HepG2 (cell line): ENCODE data around the gene IPO9. TPM values are rescaled to one million over a fixed set of nuclear protein-coding genes. Genes with fewer than 3 reads are reported as not detected.

Experiments used
- ATAC-seq: fragments of 200-7000 bp; cut with Tn5 transposase; 3 replicates; pipeline ENCODE4 v1.9.1; 2020; ENCODE audit warnings: mild to moderate bottlenecking, moderate library complexity
- BruUV-seq: library from RNA; stranded (reverse); fragments of 400-500 nt; replicated peaks from 2 replicates; lab custom pipeline; 2021; lab: Mats Ljungman, UMichigan
- CTCF ChIA-PET: fragments of 300-600 bp; formaldehyde crosslinking; extraction: SDS; loops from one replicate; lab custom pipeline; 2021; ENCODE audit warnings: low total read pairs, inconsistent platforms, low intra/inter-chr PET ratio; lab: Yijun Ruan, JAX
- POLR2A ChIA-PET: fragments of 350-600 bp; sonication (Branson Sonifier 250); formaldehyde crosslinking; loops from one replicate; lab custom pipeline; 2020; ENCODE audit warnings: antibody characterized with exemption, inconsistent platforms; lab: Yijun Ruan, JAX
- DNase-seq: peaks from one replicate; pipeline ENCODE4 v3.0.0-alpha.2; 2015; ENCODE audit warnings: low spot score
- FAIRE-seq: peaks from 3 replicates; lab custom pipeline; 2011; peaks lifted over from hg19 to GRCh38; lab: Jason Lieb, UNC
- H2AFZ ChIP-seq: one replicate; pipeline ENCODE4 v1.6.1; 2011; ENCODE audit warnings: low read length, inconsistent platforms
- H3K27ac ChIP-seq: fragments of 300-600 bp; 3 replicates; pipeline ENCODE4 v1.8.0; 2011; ENCODE audit warnings: mixed run types, mild to moderate bottlenecking, mixed read lengths, low read length, inconsistent platforms; ENCODE audit not compliant: insufficient read depth; ENCODE audit errors: extremely low read length
- H3K27me3 ChIP-seq, 2 experiments: fragments of 200-600 bp in 1 of 2; 2 replicates in 1 of 2; 3 replicates in 1 of 2; pipeline versions ENCODE4 v1.6.0 to v1.8.0; 2011; ENCODE audit warnings: low read length in 2 of 2, mild to moderate bottlenecking in 2 of 2, moderate library complexity in 2 of 2, inconsistent platforms in 1 of 2; ENCODE audit not compliant: insufficient read depth in 2 of 2, control insufficient read depth in 1 of 2
- H3K36me3 ChIP-seq, 2 experiments: fragments of 200-600 bp in 1 of 2; replicated peaks in 1 of 2; 2 replicates in 1 of 2; 3 replicates in 1 of 2; pipeline versions ENCODE4 v1.5.1 to v1.8.0; 2011; ENCODE audit warnings: low read length in 2 of 2, inconsistent platforms in 1 of 2; ENCODE audit not compliant: insufficient read depth in 2 of 2, control insufficient read depth in 1 of 2
- H3K4me1 ChIP-seq: 2 replicates; pipeline ENCODE4 v1.5.1; 2012; ENCODE audit warnings: low read length, inconsistent platforms; ENCODE audit not compliant: insufficient read depth
- H3K4me2 ChIP-seq: 2 replicates; pipeline ENCODE4 v1.6.0; 2011; ENCODE audit warnings: low read depth, low read length, inconsistent platforms
- H3K4me3 ChIP-seq, 3 experiments: fragments of 200-600 bp in 1 of 3; sonication (generic), shearing (Covaris generic) in 1 of 3; replicated peaks in 1 of 3; 2 replicates each; pipeline ENCODE4 v1.5.1; 2011 to 2016; ENCODE audit warnings: low read length in 3 of 3, inconsistent platforms in 2 of 3, low read depth in 2 of 3, mild to moderate bottlenecking in 2 of 3, control low read depth in 1 of 3, mixed read lengths in 1 of 3; ENCODE audit not compliant: insufficient read depth in 1 of 3
- H3K79me2 ChIP-seq: one replicate; pipeline ENCODE4 v1.6.1; 2011; ENCODE audit warnings: low read length, inconsistent platforms; ENCODE audit not compliant: insufficient read depth
- H3K9ac ChIP-seq: 2 replicates; pipeline ENCODE4 v1.6.0; 2011; ENCODE audit warnings: mild to moderate bottlenecking, low read depth, low read length, inconsistent platforms; ENCODE audit not compliant: insufficient read depth
- H3K9me3 ChIP-seq: 2 replicates; pipeline ENCODE4 v1.5.1; 2012; ENCODE audit warnings: mild to moderate bottlenecking, low read length
- H4K20me1 ChIP-seq: 2 replicates; pipeline ENCODE4 v1.6.0; 2011; ENCODE audit warnings: inconsistent platforms, mild to moderate bottlenecking, low read length, moderate library complexity; ENCODE audit not compliant: insufficient read depth
- PBX2 ChIP-seq: IDR thresholded peaks from 2 replicates; pipeline ENCODE4 v1.6.1; 2016; ENCODE audit warnings: control low read depth
- SIX1 ChIP-seq: sonication (generic); formaldehyde crosslinking; IDR thresholded peaks from 2 replicates; pipeline ENCODE4 v1.4.0; 2020; ENCODE audit warnings: missing genetic modification reagents, borderline replicate concordance
- SKIL ChIP-seq: sonication (generic); formaldehyde crosslinking; IDR thresholded peaks from 2 replicates; pipeline ENCODE4 v1.8.0; 2022; ENCODE audit warnings: missing genetic modification reagents, mild to moderate bottlenecking, moderate library complexity, borderline replicate concordance
- STAT6 ChIP-seq: sonication (generic); formaldehyde crosslinking; IDR thresholded peaks from 2 replicates; pipeline ENCODE4 v1.4.0; 2020; ENCODE audit warnings: missing genetic modification reagents, mild to moderate bottlenecking, borderline replicate concordance
- ZNF280D ChIP-seq: sonication (generic); formaldehyde crosslinking; IDR thresholded peaks from 2 replicates; pipeline ENCODE4 v1.5.1; 2020; ENCODE audit warnings: mild to moderate bottlenecking, missing genetic modification reagents
- ZNF432 ChIP-seq: sonication (generic); formaldehyde crosslinking; IDR thresholded peaks from 2 replicates; pipeline ENCODE4 v1.5.0; 2020; ENCODE audit warnings: missing genetic modification reagents, mild to moderate bottlenecking, borderline replicate concordance
- ZNF580 ChIP-seq: IDR thresholded peaks from 2 replicates; pipeline ENCODE4 v1.6.1; 2016; ENCODE audit warnings: low read depth, borderline replicate concordance
- ZNF670 ChIP-seq: sonication (generic); formaldehyde crosslinking; IDR thresholded peaks from 2 replicates; pipeline ENCODE4 v1.8.0; 2022; ENCODE audit warnings: mild to moderate bottlenecking, missing genetic modification reagents, borderline replicate concordance
- ZNF672 ChIP-seq: sonication (generic); formaldehyde crosslinking; IDR thresholded peaks from 2 replicates; pipeline ENCODE4 v1.8.1; 2022; ENCODE audit warnings: missing genetic modification reagents
- ZNF749 ChIP-seq: sonication (generic); formaldehyde crosslinking; IDR thresholded peaks from 2 replicates; pipeline ENCODE4 v1.8.0; 2022; ENCODE audit warnings: mild to moderate bottlenecking, missing genetic modification reagents, moderate library complexity, borderline replicate concordance
- ZNF841 ChIP-seq: sonication (generic); formaldehyde crosslinking; IDR thresholded peaks from 2 replicates; pipeline ENCODE4 v1.8.1; 2023; ENCODE audit warnings: missing genetic modification reagents, borderline replicate concordance
- ZNF850 ChIP-seq: sonication (generic); formaldehyde crosslinking; conservative IDR thresholded peaks from 2 replicates; pipeline ENCODE4 v1.9.0; 2021; ENCODE audit warnings: mild to moderate bottlenecking, missing genetic modification reagents
- WGBS: methylation state at CpG from one replicate; pipeline ENCODE4 v1.1.6; 2017; ENCODE audit warnings: low lambda C conversion rate; 5-methylcytosine and 5-hydroxymethylcytosine counted together
- in situ Hi-C: cut with HindIII; loops from 2 replicates; pipeline ENCODE4 v1.10.0; 2017; ENCODE audit warnings: low pct_unique_long_range_greater_than_20kb; ENCODE audit not compliant: extremely low pct_ligation_motif_present
- intact Hi-C: fragments of 100-400 bp; cut with micrococcal nuclease; formaldehyde crosslinking; loops from one replicate; pipeline ENCODE4 v1.10.0; 2022; ENCODE audit not compliant: unreplicated experiment
- polyA plus RNA-seq, 8 experiments: library from polyadenylated mRNA; depleted of rRNA in 3 of 8; stranded (reverse) in 7 of 8; unstranded in 1 of 8; fragments of >200 nt; fragmentation: Illumina TruSeq in 4 of 8; extraction: Trizol in 4 of 8; gene quantifications; 2 replicates each; pipeline versions ENCODE4 v1.2.1 to v1.2.3, GENCODE V29; 2011 to 2016; ENCODE audit warnings: low read depth in 4 of 8, missing spikeins in 1 of 8, mixed read lengths in 1 of 8; ENCODE audit not compliant: insufficient read depth in 1 of 8
- total RNA-seq, 5 experiments: library from RNA; depleted of rRNA; stranded (reverse); fragments of >200 nt; fragmentation: Illumina TruSeq; extraction: Trizol; gene quantifications; 2 replicates each; pipeline ENCODE4 v1.2.3, GENCODE V29; 2016; ENCODE audit warnings: low read depth in 1 of 5

IPO9 gene
- total and polyA plus RNA-seq, 2 of the 13 experiments (the other 11 are each of a cell fraction or from before 2014, with no cell fraction given) = 31.0 to 34.8 TPM

GRCh38 chr1:201898240-201898894, 69.4 kb downstream of the IPO9 start (continued):
- no peak for TF ChIP-seq SKIL (CRISPR knock-in tag)
- TF ChIP-seq ZNF280D (CRISPR knock-in tag) = no peak
- TF ChIP-seq ZNF670 (CRISPR knock-in tag) = no peak

- WGBS = 35% methylated on average over 4 of the region's 4 CpGs
- no TSS peak for BruUV-seq
- no peak overlapping the region for H3K27ac ChIP-seq
- no peaks in the 10 kb centered on the region for H3K4me1 ChIP-seq
- H3K27me3 ChIP-seq = no peaks in the 10 kb centered on the region
- no peaks in the 10 kb centered on the region for H4K20me1 ChIP-seq
- FAIRE-seq (no peak), DNase-seq (no peak), ATAC-seq (no peak)
- no peak overlapping the region for H3K4me2 ChIP-seq
- H2AFZ ChIP-seq = no peak overlapping the region
- H3K9ac ChIP-seq = no peak overlapping the region
- ChIA-PET CTCF (no interaction called here), POLR2A (no interaction called here)
- in situ Hi-C loops (loop anchor here (5.0 kb wide), 1 partner anchor 233 kb away; no protein-coding TSS in a partner anchor), intact Hi-C loops (loop anchor here (5.0 to 10.0 kb wide), 2 partner anchors 58 to 216 kb away; partner anchors contain the start of gene TIMM17A)
- no peaks in the 10 kb centered on the region for H3K9me3 ChIP-seq
- no peaks in the 10 kb centered on the region for H3K36me3 ChIP-seq
- no peaks in the 10 kb centered on the region for H3K79me2 ChIP-seq
- H3K4me3 ChIP-seq = no peak overlapping the region
- TF ChIP-seq PBX2 (CRISPR knock-in tag) (no peak), ZNF749 (CRISPR knock-in tag) (no peak), ZNF841 (CRISPR knock-in tag) (no peak), ZNF672 (CRISPR knock-in tag) (no peak), ZNF850 (CRISPR knock-in tag) (no peak), ZNF432 (CRISPR knock-in tag) (no peak), ZNF580 (CRISPR knock-in tag) (no peak), SIX1 (CRISPR knock-in tag) (no peak), STAT6 (CRISPR knock-in tag) (no peak)
Observed at GRCh38 chr1:201898992-201899391, 70.0 kb downstream of the IPO9 start.
